EH (cell line): ENCODE results near the gene MARK2.

Source experiments
- DNase-seq: peaks from one replicate; pipeline ENCODE4 v3.0.0-alpha.2; 2015; ENCODE audit warnings: low read depth

Gene MARK2

GRCh38 chr11:63929616-63930015, 90.7 kb downstream of the MARK2 start:
- DNase-seq = no peak

- no peak for DNase-seq
Measured at GRCh38 chr11:63931045-63931444, 92.1 kb downstream of the MARK2 start.

- no peak for DNase-seq
Measured at GRCh38 chr11:63931876-63932275, 93.0 kb downstream of the MARK2 start.

GRCh38 chr11:63933459-63933858, 94.5 kb downstream of the MARK2 start:
- peak; percentile 36 for DNase-seq

- no peak for DNase-seq
Measured at GRCh38 chr11:63937713-63938478, 99.0 kb downstream of the MARK2 start.

GRCh38 chr11:63938479-63939396, 99.8 kb downstream of the MARK2 start, which contains the start of gene NAA40:
Gene NAA40 (plus strand): TSS chr11:63939002. CDS start chr11:63939097, 95 bp downstream.
- DNase-seq = peak; percentile 96

GRCh38 chr11:63939397-63939891, 100.5 kb downstream of the MARK2 start:
- DNase-seq = peak; percentile 29

GRCh38 chr11:63940786-63941185, 101.9 kb downstream of the MARK2 start:
- DNase-seq = no peak

GRCh38 chr11:63941901-63942300, 103.0 kb downstream of the MARK2 start:
- DNase-seq = no peak

GRCh38 chr11:63942803-63943202, 103.9 kb downstream of the MARK2 start:
- no peak for DNase-seq

GRCh38 chr11:63944987-63945386, 106.1 kb downstream of the MARK2 start:
- DNase-seq = peak; percentile 33

- DNase-seq = peak; percentile 79
Measured at GRCh38 chr11:63945477-63946163, 106.7 kb downstream of the MARK2 start.

- no peak for DNase-seq
Measured at GRCh38 chr11:63951779-63952536, 113.0 kb downstream of the MARK2 start.

- no peak for DNase-seq
Measured at GRCh38 chr11:63952570-63952969, 113.7 kb downstream of the MARK2 start.

- no peak for DNase-seq
Measured at GRCh38 chr11:63958008-63958407, 119.1 kb downstream of the MARK2 start.
